MM.1S (cell line): ENCODE data around the gene C4orf33.

Experiments used
- DNase-seq: peaks from one replicate; pipeline ENCODE4 v3.0.0-alpha.2; 2015
- H2AFZ ChIP-seq: fragments of 300-600 bp; sonication (generic); 2 replicates; pipeline ENCODE4 v1.6.0; 2016; ENCODE audit warnings: antibody characterized with exemption, low read length
- H3F3A ChIP-seq: fragments of 300-600 bp; sonication (generic); 2 replicates; pipeline ENCODE4 v1.6.1; 2016; ENCODE audit warnings: mild to moderate bottlenecking, antibody characterized with exemption, low read length, moderate library complexity, mixed read lengths; ENCODE audit not compliant: insufficient read depth
- H3K27ac ChIP-seq: fragments of 300-600 bp; sonication (generic); 2 replicates; pipeline ENCODE4 v1.5.1; 2016; ENCODE audit warnings: mild to moderate bottlenecking, low read length
- H3K27me3 ChIP-seq: fragments of 300-600 bp; sonication (generic); replicated peaks from 2 replicates; pipeline ENCODE4 v1.6.0; 2016; ENCODE audit warnings: low read length; ENCODE audit not compliant: insufficient read depth
- H3K36me3 ChIP-seq: fragments of 300-600 bp; sonication (generic); replicated peaks from 2 replicates; pipeline ENCODE4 v1.6.1; 2016; ENCODE audit warnings: mild to moderate bottlenecking, low read length, mixed read lengths; ENCODE audit not compliant: insufficient read depth
- H3K4me1 ChIP-seq: fragments of 300-600 bp; sonication (generic); 2 replicates; pipeline ENCODE4 v1.6.1; 2016; ENCODE audit warnings: low read length, mixed read lengths
- H3K4me2 ChIP-seq: fragments of 300-600 bp; sonication (generic); 2 replicates; pipeline ENCODE4 v1.6.0; 2016; ENCODE audit warnings: low read depth, low read length
- H3K4me3 ChIP-seq: fragments of 300-600 bp; sonication (generic); 2 replicates; pipeline ENCODE4 v1.5.1; 2016; ENCODE audit warnings: low read length, mixed read lengths
- H3K79me2 ChIP-seq: fragments of 300-600 bp; sonication (generic); 2 replicates; pipeline ENCODE4 v1.6.1; 2016; ENCODE audit warnings: mixed run types, low read length, mixed read lengths
- H3K9ac ChIP-seq: fragments of 300-600 bp; sonication (generic); 2 replicates; pipeline ENCODE4 v1.6.1; 2016; ENCODE audit warnings: low read length, mixed read lengths
- H3K9me2 ChIP-seq: fragments of 300-600 bp; sonication (generic); replicated peaks from 2 replicates; pipeline ENCODE4 v1.6.1; 2016; ENCODE audit warnings: mild to moderate bottlenecking, low read length, mixed read lengths; ENCODE audit not compliant: insufficient read depth
- H3K9me3 ChIP-seq: fragments of 300-600 bp; sonication (generic); replicated peaks from 2 replicates; pipeline ENCODE4 v1.6.1; 2016; ENCODE audit warnings: mild to moderate bottlenecking, low read length, mixed read lengths; ENCODE audit not compliant: insufficient read depth
- H4K20me1 ChIP-seq: fragments of 300-600 bp; sonication (generic); 2 replicates; pipeline ENCODE4 v1.6.1; 2016; ENCODE audit warnings: mild to moderate bottlenecking, low read length, moderate library complexity, mixed read lengths; ENCODE audit not compliant: insufficient read depth
- CTCF ChIP-seq: fragments of 300-600 bp; sonication (generic); IDR thresholded peaks from 2 replicates; pipeline ENCODE4 v1.5.1; 2016; ENCODE audit warnings: antibody characterized with exemption, low read length, mixed read lengths
- EZH2 ChIP-seq: fragments of 300-600 bp; sonication (generic); optimal IDR thresholded peaks from 2 replicates; pipeline ENCODE3; 2017; ENCODE audit warnings: low read depth, mild to moderate bottlenecking, antibody characterized with exemption, low read length, mixed read lengths
- EZH2phosphoT487 ChIP-seq: fragments of 300-600 bp; sonication (generic); IDR thresholded peaks from 2 replicates; pipeline ENCODE4 v1.6.1; 2018; ENCODE audit warnings: antibody characterized with exemption, low read length

The C4orf33 gene

GRCh38 chr4:129095811-129096454 lies at the start of gene C4orf33:
C4orf33 (plus strand) TSS chr4:129096152; CDS start chr4:129102611, 6,459 bp downstream.
- DNase-seq, result peak; percentile 75
- peak within 1 kb of the TSS; percentile 27; the same call in 1 of the 2 replicates for H3K27ac ChIP-seq
- peak within 1 kb of the TSS; percentile 68 for H2AFZ ChIP-seq

GRCh38 chr4:129059028-129059427 lies 36.9 kb upstream of the C4orf33 start:
- H3K36me3 ChIP-seq, result peaks cover 10% of the 10 kb centered on the region
- no peak for DNase-seq
- no peak for TF ChIP-seq EZH2
- TF ChIP-seq EZH2phosphoT487, result no peak
- no peak for TF ChIP-seq CTCF
- no peaks in the 10 kb centered on the region for H3K9me3 ChIP-seq
- no peak overlapping the region for H3K27ac ChIP-seq
- no peaks in the 10 kb centered on the region for H4K20me1 ChIP-seq
- no peak overlapping the region for H3K4me2 ChIP-seq
- no peak overlapping the region for H3K4me3 ChIP-seq
- no peaks in the 10 kb centered on the region for H3K79me2 ChIP-seq
- no peaks in the 10 kb centered on the region for H3K4me1 ChIP-seq
- no peaks in the 10 kb centered on the region for H3K9me2 ChIP-seq
- H3K27me3 ChIP-seq, result no peaks in the 10 kb centered on the region
- H3F3A ChIP-seq, result no peaks in the 10 kb centered on the region
- H2AFZ ChIP-seq, result no peak overlapping the region
- H3K9ac ChIP-seq, result no peak overlapping the region

More at GRCh38 chr4:129095811-129096454, at the start of gene C4orf33:
- no peaks in the 10 kb centered on the region for H4K20me1 ChIP-seq
- H3K9me3 ChIP-seq, result no peaks in the 10 kb centered on the region
- TF ChIP-seq EZH2phosphoT487 (no peak), EZH2 (no peak), CTCF (no peak)
- H3K36me3 ChIP-seq, result no peaks in the 10 kb centered on the region
- peaks cover 10% of the 10 kb centered on the region for H3K4me1 ChIP-seq
- no peaks in the 10 kb centered on the region for H3F3A ChIP-seq
- peak within 1 kb of the TSS; percentile 62 for H3K4me3 ChIP-seq
- H3K27me3 ChIP-seq, result no peaks in the 10 kb centered on the region
- H3K79me2 ChIP-seq, result peaks cover 20% of the 10 kb centered on the region
- peak within 1 kb of the TSS; percentile 31; the same call in 1 of the 2 replicates for H3K9ac ChIP-seq
- H3K9me2 ChIP-seq, result no peaks in the 10 kb centered on the region
- H3K4me2 ChIP-seq, result peak within 1 kb of the TSS; percentile 30; the same call in 1 of the 2 replicates

GRCh38 chr4:129062580-129062979 lies 33.4 kb upstream of the C4orf33 start:
- H3K27ac ChIP-seq, result no peak overlapping the region
- 0 out of 2 replicates have a peak, but pooled peaks cover 3% of the 10 kb centered on the region for H3K79me2 ChIP-seq
- TF ChIP-seq CTCF (no peak), EZH2 (no peak), EZH2phosphoT487 (no peak)
- no peaks in the 10 kb centered on the region for H3K9me2 ChIP-seq
- H3K4me1 ChIP-seq, result no peaks in the 10 kb centered on the region
- no peaks in the 10 kb centered on the region for H3K9me3 ChIP-seq
- DNase-seq, result no peak
- H3K4me3 ChIP-seq, result no peak overlapping the region
- H3K36me3 ChIP-seq, result peaks cover 10% of the 10 kb centered on the region
- H2AFZ ChIP-seq, result no peak overlapping the region
- H3K9ac ChIP-seq, result no peak overlapping the region
- H4K20me1 ChIP-seq, result no peaks in the 10 kb centered on the region
- H3K4me2 ChIP-seq, result no peak overlapping the region
- H3K27me3 ChIP-seq, result no peaks in the 10 kb centered on the region
- H3F3A ChIP-seq, result no peaks in the 10 kb centered on the region
